NCI-H2196 treated with DMSO at 0.1 percent for 48 hours (cell line): Measurements from ENCODE around the gene BCL2L2.
"Not testable (repeated sequence)": the region's sequence is repeated elsewhere in the genome, so short reads cannot be mapped to it uniquely, and the experiment has no call there.

ENCODE experiments used
- DNase-seq: peaks from one replicate; lab custom pipeline; 2025; ENCODE audit not compliant: unreplicated experiment; lab: John Stamatoyannopoulos, UW

BCL2L2 gene

GRCh38 chr14:23306412-23307145 lies at the start of gene BCL2L2:
Gene BCL2L2 (plus strand): TSS chr14:23306833. CDS start chr14:23307768, 935 bp downstream.
- peak; percentile 88 for DNase-seq

GRCh38 chr14:23258256-23258655 lies 48.4 kb upstream of the BCL2L2 start:
- no peak for DNase-seq

- DNase-seq = no peak
These were observed 47.2 kb upstream of the BCL2L2 start for GRCh38 chr14:23259426-23259825.

- not testable (repeated sequence) for DNase-seq
These were observed 45.8 kb upstream of the BCL2L2 start for GRCh38 chr14:23260849-23261248.

- no peak for DNase-seq
These were observed 37.4 kb upstream of the BCL2L2 start for GRCh38 chr14:23269193-23269592.

GRCh38 chr14:23275412-23275811 lies 31.2 kb upstream of the BCL2L2 start:
- DNase-seq = no peak

- no peak for DNase-seq
These were observed 29.4 kb upstream of the BCL2L2 start for GRCh38 chr14:23277189-23277588.

GRCh38 chr14:23277928-23278327 lies 28.7 kb upstream of the BCL2L2 start:
- not testable (repeated sequence) for DNase-seq

GRCh38 chr14:23281247-23281646 lies 25.4 kb upstream of the BCL2L2 start:
- DNase-seq = no peak

GRCh38 chr14:23284654-23285529 lies 21.7 kb upstream of the BCL2L2 start:
- DNase-seq = no peak

GRCh38 chr14:23285530-23286019 lies 21.1 kb upstream of the BCL2L2 start:
- DNase-seq = no peak

- DNase-seq = peak; percentile 98
These were observed 20.4 kb upstream of the BCL2L2 start, which contains the start of gene HOMEZ for GRCh38 chr14:23286020-23286901. Gene HOMEZ (minus strand): TSS chr14:23286132. CDS start chr14:23285952, 180 bp downstream.

- no peak for DNase-seq
These were observed 19.6 kb upstream of the BCL2L2 start for GRCh38 chr14:23286902-23287479.

- DNase-seq = peak; percentile 30
These were observed 11.7 kb upstream of the BCL2L2 start for GRCh38 chr14:23294734-23295561.

GRCh38 chr14:23296012-23296777 lies 10.4 kb upstream of the BCL2L2 start:
- no peak for DNase-seq

GRCh38 chr14:23297096-23297495 lies 9.5 kb upstream of the BCL2L2 start:
- no peak for DNase-seq

- no peak for DNase-seq
These were observed 8.9 kb upstream of the BCL2L2 start for GRCh38 chr14:23297611-23298277.

- peak; percentile 28 for DNase-seq
These were observed 7.2 kb upstream of the BCL2L2 start for GRCh38 chr14:23299211-23299957.
